ENCODE measurements around the gene GPALPP1.
"Not testable (repeated sequence)": the region's sequence is repeated elsewhere in the genome, so short reads cannot be mapped to it uniquely, and the experiment has no call there.

The GPALPP1 gene

DNA sequence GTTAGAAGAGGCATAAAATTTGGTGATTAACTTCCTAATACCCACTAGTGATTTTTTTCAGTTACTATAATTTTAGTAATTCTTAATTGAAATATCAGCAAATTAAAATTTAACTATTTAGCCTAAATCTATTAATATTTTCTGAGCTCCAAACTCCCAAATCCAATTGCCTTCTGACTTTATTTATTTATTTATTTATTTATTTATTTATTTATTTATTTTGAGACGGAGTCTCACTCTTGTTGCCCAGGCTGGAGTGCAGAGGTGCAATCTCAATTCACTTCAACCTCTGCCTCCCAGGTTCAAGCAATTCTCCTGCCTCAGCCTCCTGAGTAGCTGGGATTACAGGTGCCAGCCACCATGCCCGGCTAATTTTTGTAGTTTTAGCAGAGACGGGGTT is 74.6 kb downstream of the GPALPP1 start:
- DNase-seq = not testable (repeated sequence)

DNA sequence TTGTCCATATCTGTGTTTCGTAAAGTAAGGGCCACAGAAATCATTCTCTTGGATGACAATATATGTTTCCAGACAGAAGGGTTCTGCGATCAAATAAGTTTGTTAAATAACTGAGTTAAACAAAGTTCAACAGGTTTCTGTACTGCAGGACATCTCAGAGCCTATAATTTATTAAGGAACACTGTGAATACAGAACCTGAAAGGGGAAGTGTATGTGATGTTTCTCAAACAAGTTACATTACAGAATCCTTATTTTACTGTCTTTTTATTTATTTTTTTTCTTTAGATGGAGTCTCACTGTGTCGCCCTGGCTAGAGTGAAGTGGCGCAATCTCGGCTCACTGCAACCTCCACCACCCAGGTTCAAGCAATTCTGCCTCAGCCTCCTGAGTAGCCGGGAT is 75.6 kb downstream of the GPALPP1 start:
- DNase-seq = no peak

DNA sequence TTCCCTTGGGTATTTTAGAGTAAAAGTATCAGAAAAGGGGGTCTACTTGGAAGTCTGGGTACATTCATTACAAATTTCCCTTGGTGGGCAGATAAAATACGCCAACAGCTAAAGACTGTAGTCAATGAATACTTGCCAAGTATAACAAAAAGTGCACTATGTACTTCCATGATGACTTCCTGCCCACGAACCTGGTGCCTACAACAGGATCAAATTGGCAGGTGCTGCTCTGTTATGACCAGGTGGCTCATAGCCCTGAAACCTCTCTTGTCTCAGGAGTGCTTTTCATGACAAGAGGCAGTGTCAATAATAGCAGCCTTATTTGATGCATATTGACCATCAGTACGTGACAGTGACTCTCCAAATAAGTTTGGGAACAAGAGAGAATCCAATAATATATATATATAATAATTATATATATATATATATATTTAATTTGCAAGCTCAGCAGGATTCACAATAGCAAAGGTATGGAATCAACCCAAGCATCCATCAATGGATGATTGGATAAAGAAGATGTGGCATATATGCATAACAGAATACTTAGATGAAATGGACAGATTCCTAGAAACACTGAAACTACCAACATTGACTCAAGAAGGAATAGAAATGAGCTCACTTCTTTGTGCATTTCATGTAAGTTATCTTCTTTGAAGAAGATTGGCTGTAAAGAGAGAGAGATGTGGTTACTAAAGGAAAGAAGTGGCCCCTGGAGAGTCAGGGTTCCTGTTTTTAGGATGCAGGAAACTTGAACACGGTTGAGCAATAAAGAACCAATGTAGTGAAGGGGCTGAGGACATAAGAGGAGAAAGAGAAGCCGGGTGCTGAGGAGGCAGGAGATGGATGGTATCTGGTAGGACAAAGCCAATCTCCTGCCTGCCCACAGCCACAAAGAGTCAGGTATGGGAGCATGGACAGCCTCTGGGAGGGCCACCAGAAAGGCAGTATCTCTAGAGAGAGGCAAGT is 79.0 kb downstream of the GPALPP1 start:
- peak; percentile 73 for DNase-seq

DNA sequence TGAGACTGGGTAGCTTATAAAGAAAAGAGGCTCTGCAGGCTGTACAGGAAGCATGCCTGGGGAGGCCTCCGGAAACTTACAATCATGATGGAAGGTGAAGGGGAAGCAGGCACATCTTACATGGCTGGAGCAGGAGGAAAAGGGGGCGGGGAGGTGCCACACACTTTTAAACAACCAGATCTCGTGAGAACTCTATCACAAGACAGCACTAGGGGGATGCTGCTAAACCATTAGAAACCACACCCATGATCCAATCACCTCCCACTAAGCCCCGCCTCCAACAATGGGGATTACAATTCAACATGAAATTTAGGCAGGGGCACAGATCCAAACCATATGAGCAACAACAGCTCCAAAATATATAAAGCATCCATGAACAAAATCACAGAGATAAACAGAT is 84.5 kb downstream of the GPALPP1 start:
- no peak for DNase-seq

DNA sequence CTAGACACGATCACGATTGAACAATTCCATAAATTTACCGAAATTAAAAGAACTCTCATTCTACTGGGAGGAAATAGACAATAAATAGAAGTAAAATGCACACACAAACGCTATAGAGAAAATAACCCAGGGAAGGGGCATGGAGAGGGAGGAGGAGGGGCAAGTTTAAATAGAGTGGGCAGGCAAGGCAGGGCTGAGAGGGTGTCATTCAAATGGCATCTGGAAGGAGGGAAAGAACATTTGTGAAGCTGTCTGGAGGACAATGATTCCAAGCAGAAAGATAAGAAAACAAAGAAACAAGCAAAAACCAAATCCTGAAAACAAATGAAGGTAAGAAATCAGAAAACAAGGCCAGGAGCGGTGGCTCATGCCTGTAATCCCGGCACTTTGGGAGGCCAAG is 85.4 kb downstream of the GPALPP1 start:
- no peak for DNase-seq

DNA sequence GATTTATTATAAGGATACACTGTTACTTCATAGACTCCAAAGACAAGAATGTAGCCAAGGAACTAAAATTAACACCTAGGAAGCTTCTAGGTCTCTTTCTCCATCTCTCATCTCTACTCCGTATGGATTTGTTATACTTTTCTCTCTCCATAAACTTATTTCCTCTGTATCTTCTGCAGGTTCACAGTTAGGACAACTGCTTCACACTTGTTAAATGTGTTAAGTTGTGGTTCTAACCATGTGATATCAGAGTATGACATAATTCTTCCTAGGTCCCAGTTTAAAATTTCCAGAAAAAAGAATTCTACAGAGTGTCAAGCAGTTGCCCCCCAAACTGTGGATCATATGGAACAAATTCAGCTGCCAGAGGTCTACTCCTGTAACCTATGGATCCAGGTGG is 88.7 kb downstream of the GPALPP1 start:
- DNase-seq = no peak

Measured in NCI-H1092 treated with DMSO at 0.1 percent for 48 hours (cell line).